Activated B cell treated with CpG ODN at 0.5 μM for 24 hours (primary cell): ENCODE results near the gene RIN1. TPM values are rescaled to one million over a fixed set of nuclear protein-coding genes. Genes with fewer than 3 reads are reported as not detected.
"Not testable (repeated sequence)": the region's sequence is repeated elsewhere in the genome, so short reads cannot be mapped to it uniquely, and the experiment has no call there.

ENCODE experiments used
- ATAC-seq: fragments of 200-7000 bp; cut with Tn5 transposase; one replicate; pipeline ENCODE4 v1.10.0; 2021; ENCODE audit warnings: low read depth, mild to moderate bottlenecking, moderate library complexity
- CTCF ChIA-PET: fragments of 350-600 bp; sonication (Branson Sonifier 250); formaldehyde crosslinking; loops from one replicate; lab custom pipeline; 2021; ENCODE audit warnings: antibody characterized with exemption; lab: Charles Lee
- POLR2A ChIA-PET: fragments of 350-600 bp; sonication (Branson Sonifier 250); formaldehyde crosslinking; loops from one replicate; lab custom pipeline; 2021; ENCODE audit warnings: antibody characterized with exemption; lab: Charles Lee
- DNase-seq: peaks from one replicate; pipeline ENCODE4 v3.0.0; 2022
- H3K27ac Mint-ChIP-seq: one replicate; pipeline ENCODE4 v1.8.0; 2020; ENCODE audit warnings: mixed read lengths
- H3K27me3 Mint-ChIP-seq: one replicate; pipeline ENCODE4 v1.8.0; 2021; ENCODE audit warnings: mixed read lengths
- H3K36me3 Mint-ChIP-seq: one replicate; pipeline ENCODE4 v1.8.0; 2021; ENCODE audit warnings: low read depth, mixed read lengths
- H3K4me1 Mint-ChIP-seq: one replicate; pipeline ENCODE4 v1.8.0; 2021; ENCODE audit warnings: mixed read lengths
- H3K4me3 Mint-ChIP-seq: one replicate; pipeline ENCODE4 v1.8.0; 2020; ENCODE audit warnings: mild to moderate bottlenecking, mixed read lengths
- H3K9me3 Mint-ChIP-seq: one replicate; pipeline ENCODE4 v1.8.0; 2020; ENCODE audit warnings: mixed read lengths
- intact Hi-C: fragments of 100-400 bp; cut with micrococcal nuclease; formaldehyde crosslinking; loops from one replicate; pipeline ENCODE4 v1.15.1; 2024
- total RNA-seq: library from RNA; stranded (reverse); gene quantifications from 2 replicates; pipeline ENCODE4 v1.2.3, GENCODE V29; 2022
- TF ChIP-seq, protein P1 (sequence below): fragments of 200-600 bp; IDR thresholded peaks from one replicate; pipeline ENCODE4 v1.8.0; 2022; ENCODE audit warnings: antibody characterized with exemption, mild to moderate bottlenecking

Gene RIN1
- total RNA-seq, result 0.76 and 0.98 TPM in 2 replicates

- peaks cover 38% of the 10 kb centered on the region for H3K36me3 Mint-ChIP-seq
- H3K27me3 Mint-ChIP-seq, result peaks cover 6% of the 10 kb centered on the region
- intact Hi-C loops, result no loop called here
- no peaks in the 10 kb centered on the region for H3K9me3 Mint-ChIP-seq
- H3K27ac Mint-ChIP-seq, result peak within 1 kb of the TSS; percentile 50
- peaks cover 22% of the 10 kb centered on the region for H3K4me1 Mint-ChIP-seq
- POLR2A ChIA-PET, result interaction anchor here (1.8 kb wide), 2 partner anchors 19 to 24 kb away, joined by 5 to 9 read pairs; no protein-coding TSS in a partner anchor
- H3K4me3 Mint-ChIP-seq, result peak within 1 kb of the TSS; percentile 78
- TF ChIP-seq, protein P1, sequence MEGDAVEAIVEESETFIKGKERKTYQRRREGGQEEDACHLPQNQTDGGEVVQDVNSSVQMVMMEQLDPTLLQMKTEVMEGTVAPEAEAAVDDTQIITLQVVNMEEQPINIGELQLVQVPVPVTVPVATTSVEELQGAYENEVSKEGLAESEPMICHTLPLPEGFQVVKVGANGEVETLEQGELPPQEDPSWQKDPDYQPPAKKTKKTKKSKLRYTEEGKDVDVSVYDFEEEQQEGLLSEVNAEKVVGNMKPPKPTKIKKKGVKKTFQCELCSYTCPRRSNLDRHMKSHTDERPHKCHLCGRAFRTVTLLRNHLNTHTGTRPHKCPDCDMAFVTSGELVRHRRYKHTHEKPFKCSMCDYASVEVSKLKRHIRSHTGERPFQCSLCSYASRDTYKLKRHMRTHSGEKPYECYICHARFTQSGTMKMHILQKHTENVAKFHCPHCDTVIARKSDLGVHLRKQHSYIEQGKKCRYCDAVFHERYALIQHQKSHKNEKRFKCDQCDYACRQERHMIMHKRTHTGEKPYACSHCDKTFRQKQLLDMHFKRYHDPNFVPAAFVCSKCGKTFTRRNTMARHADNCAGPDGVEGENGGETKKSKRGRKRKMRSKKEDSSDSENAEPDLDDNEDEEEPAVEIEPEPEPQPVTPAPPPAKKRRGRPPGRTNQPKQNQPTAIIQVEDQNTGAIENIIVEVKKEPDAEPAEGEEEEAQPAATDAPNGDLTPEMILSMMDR, result no peak
- CTCF ChIA-PET, result interaction anchor here (2.4 kb wide), 1 partner anchor 25 kb away, joined by 11 read pairs; no protein-coding TSS in a partner anchor
- ATAC-seq, result peak; percentile 78
- no peak for DNase-seq
Observed at GRCh38 chr11:66336234-66337102, at the start of gene RIN1. Gene RIN1, minus strand, starts transcription at chr11:66336434. Its CDS starts 32 bp downstream, at chr11:66336402.

GRCh38 chr11:66384316-66384715 is 48.1 kb upstream of the RIN1 start:
- H3K4me3 Mint-ChIP-seq, H3K36me3 Mint-ChIP-seq, H3K9me3 Mint-ChIP-seq, H3K27me3 Mint-ChIP-seq, ATAC-seq, POLR2A ChIA-PET, intact Hi-C loops, H3K27ac Mint-ChIP-seq, DNase-seq: not testable (repeated sequence)
- H3K4me1 Mint-ChIP-seq, result peaks cover 11% of the 10 kb centered on the region
- CTCF ChIA-PET, result interaction anchor here (1.0 to 2.7 kb wide), 2 partner anchors 12 to 294 kb away, joined by 3 to 31 read pairs; partner anchors contain the start of gene SLC29A2

DNA sequence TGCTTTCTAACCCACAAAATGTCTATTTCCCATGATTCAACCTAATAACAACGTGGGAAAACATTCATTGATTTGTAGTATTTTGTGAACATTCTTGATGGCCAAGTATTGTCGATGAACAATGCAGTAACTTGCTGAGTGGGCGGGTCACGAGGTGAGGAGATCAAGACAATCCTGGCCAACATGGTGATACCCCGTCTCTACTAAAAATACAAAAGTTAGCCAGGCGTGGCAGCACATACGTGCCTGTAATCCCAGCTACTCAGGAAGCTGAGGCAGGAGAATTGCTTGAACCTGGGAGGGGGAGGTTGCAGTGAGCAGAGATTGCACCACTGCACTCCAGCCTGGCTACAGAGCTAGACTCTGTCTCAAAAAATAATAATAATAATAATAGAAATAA is 44.0 kb upstream of the RIN1 start:
- POLR2A ChIA-PET, result interaction anchor here (0.6 kb wide), 1 partner anchor 298 kb away, joined by 3 read pairs; no protein-coding TSS in a partner anchor
- H3K4me3 Mint-ChIP-seq, H3K9me3 Mint-ChIP-seq, H3K27ac Mint-ChIP-seq, ATAC-seq, H3K4me1 Mint-ChIP-seq, H3K27me3 Mint-ChIP-seq, intact Hi-C loops, DNase-seq, H3K36me3 Mint-ChIP-seq: not testable (repeated sequence)
- CTCF ChIA-PET, result interaction anchor here (1.0 kb wide), 1 partner anchor 9 kb away, joined by 3 read pairs; no protein-coding TSS in a partner anchor

DNA sequence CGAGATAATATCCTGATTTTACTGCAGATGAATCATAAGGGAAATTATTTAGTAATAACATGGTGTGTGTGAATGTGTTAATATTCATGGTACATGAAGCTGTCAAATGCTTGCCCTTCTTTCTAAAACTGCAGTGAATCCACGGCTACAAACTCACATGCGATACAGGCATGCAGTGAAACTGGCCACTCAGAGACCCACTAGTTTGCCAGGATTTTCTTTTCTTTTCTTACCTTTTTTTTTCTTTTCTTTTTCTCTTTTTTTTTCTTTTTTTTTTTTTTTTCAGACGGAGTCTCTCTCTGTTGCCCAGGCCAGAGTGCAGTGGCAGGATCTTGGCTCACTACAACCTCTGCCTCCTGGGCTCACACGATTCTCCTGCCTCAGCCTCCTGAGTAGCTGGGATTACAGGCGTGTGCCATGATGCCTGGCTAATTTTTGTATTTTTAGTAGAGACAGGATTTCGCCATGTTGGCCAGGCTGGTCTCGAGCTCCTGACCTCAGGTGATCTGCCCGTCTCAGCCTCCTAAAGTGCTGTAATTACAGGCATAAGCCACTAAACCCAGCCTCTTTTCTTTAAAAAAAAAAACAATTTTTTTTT is 37.6 kb upstream of the RIN1 start:
- H3K4me3 Mint-ChIP-seq, H3K36me3 Mint-ChIP-seq, DNase-seq, H3K27me3 Mint-ChIP-seq, H3K27ac Mint-ChIP-seq, ATAC-seq, H3K9me3 Mint-ChIP-seq: not testable (repeated sequence)
- ChIA-PET CTCF (interaction anchor here (4.2 kb wide), 1 partner anchor 12 kb away, joined by 31 read pairs; no protein-coding TSS in a partner anchor), POLR2A (interaction anchor here (0.7 kb wide), 1 partner anchor 670 kb away, joined by 5 read pairs; no protein-coding TSS in a partner anchor)
- peaks cover 15% of the 10 kb centered on the region for H3K4me1 Mint-ChIP-seq
- intact Hi-C loops, result loop anchor here (5.0 kb wide), 2 partner anchors 94 to 584 kb away; partner anchors contain the start of genes PC and PELI3

GRCh38 chr11:66373265-66373664 is 37.0 kb upstream of the RIN1 start:
- H3K36me3 Mint-ChIP-seq, result peaks cover 5% of the 10 kb centered on the region
- no peak overlapping the region for H3K4me3 Mint-ChIP-seq
- no peaks in the 10 kb centered on the region for H3K27me3 Mint-ChIP-seq
- CTCF ChIA-PET, result interaction anchor here (4.2 kb wide), 1 partner anchor 12 kb away, joined by 31 read pairs; no protein-coding TSS in a partner anchor
- no peak for ATAC-seq
- POLR2A ChIA-PET, result interaction anchor here (1.7 kb wide), 1 partner anchor 8 kb away, joined by 3 read pairs; no protein-coding TSS in a partner anchor
- TF ChIP-seq, protein P1, result no peak
- H3K27ac Mint-ChIP-seq, result no peak overlapping the region
- peaks cover 15% of the 10 kb centered on the region for H3K4me1 Mint-ChIP-seq
- DNase-seq, result no peak
- H3K9me3 Mint-ChIP-seq, result no peaks in the 10 kb centered on the region
- intact Hi-C loops, result loop anchor here (5.0 kb wide), 2 partner anchors 94 to 584 kb away; partner anchors contain the start of genes PC and PELI3
